ENCODE data around the gene CFAP299.

Gene CFAP299

GRCh38 chr4:80385397-80386280, 50.1 kb downstream of the CFAP299 start:
- no peak for DNase-seq (ENCODE audit: low read depth)
- no peak for TF ChIP-seq CTCF (IDR thresholded peaks at IDR 0.05; ENCODE audit: control insufficient read depth, extremely low read depth, insufficient read depth)
- no peak overlapping the region for H3K4me3 ChIP-seq (ENCODE audit: low read depth, low read length)

GRCh38 chr4:80386281-80386886, 50.9 kb downstream of the CFAP299 start:
- no peak for TF ChIP-seq CTCF (IDR thresholded peaks at IDR 0.05; ENCODE audit: control insufficient read depth, extremely low read depth, insufficient read depth)

GRCh38 chr4:80387390-80388283, 52.1 kb downstream of the CFAP299 start:
- no peak for DNase-seq (ENCODE audit: low read depth)
- no peak overlapping the region for H3K4me3 ChIP-seq (ENCODE audit: low read depth, low read length)
- TF ChIP-seq CTCF (IDR thresholded peaks at IDR 0.05; ENCODE audit: control insufficient read depth, extremely low read depth, insufficient read depth), result no peak

More at GRCh38 chr4:80386281-80386886, 50.9 kb downstream of the CFAP299 start:
- DNase-seq (ENCODE audit: low read depth), result no peak
- H3K4me3 ChIP-seq (ENCODE audit: low read depth, low read length), result no peak overlapping the region

- H3K4me3 ChIP-seq (ENCODE audit: low read depth, low read length), result no peak overlapping the region
- no peak for DNase-seq (ENCODE audit: low read depth)
- no peak for TF ChIP-seq CTCF (IDR thresholded peaks at IDR 0.05; ENCODE audit: control insufficient read depth, extremely low read depth, insufficient read depth)
These were observed 52.7 kb downstream of the CFAP299 start for GRCh38 chr4:80388284-80388607.

GRCh38 chr4:80390178-80390577, 54.6 kb downstream of the CFAP299 start:
- no peak overlapping the region for H3K4me3 ChIP-seq (ENCODE audit: low read depth, low read length)
- DNase-seq (ENCODE audit: low read depth), result no peak
- TF ChIP-seq CTCF (IDR thresholded peaks at IDR 0.05; ENCODE audit: control insufficient read depth, extremely low read depth, insufficient read depth), result no peak

- no peak overlapping the region for H3K4me3 ChIP-seq (ENCODE audit: low read depth, low read length)
- TF ChIP-seq CTCF (IDR thresholded peaks at IDR 0.05; ENCODE audit: control insufficient read depth, extremely low read depth, insufficient read depth), result no peak
- no peak for DNase-seq (ENCODE audit: low read depth)
These were observed 57.9 kb downstream of the CFAP299 start for GRCh38 chr4:80393246-80393969.
